SIG-M5 treated with dmso at 0.1 percent for 504 hours (cell line): ENCODE measurements around the gene CACNB1.

Experiments
- DNase-seq: peaks from one replicate; lab custom pipeline; 2025; ENCODE audit not compliant: unreplicated experiment; lab: John Stamatoyannopoulos, UW

CACNB1 gene

DNA sequence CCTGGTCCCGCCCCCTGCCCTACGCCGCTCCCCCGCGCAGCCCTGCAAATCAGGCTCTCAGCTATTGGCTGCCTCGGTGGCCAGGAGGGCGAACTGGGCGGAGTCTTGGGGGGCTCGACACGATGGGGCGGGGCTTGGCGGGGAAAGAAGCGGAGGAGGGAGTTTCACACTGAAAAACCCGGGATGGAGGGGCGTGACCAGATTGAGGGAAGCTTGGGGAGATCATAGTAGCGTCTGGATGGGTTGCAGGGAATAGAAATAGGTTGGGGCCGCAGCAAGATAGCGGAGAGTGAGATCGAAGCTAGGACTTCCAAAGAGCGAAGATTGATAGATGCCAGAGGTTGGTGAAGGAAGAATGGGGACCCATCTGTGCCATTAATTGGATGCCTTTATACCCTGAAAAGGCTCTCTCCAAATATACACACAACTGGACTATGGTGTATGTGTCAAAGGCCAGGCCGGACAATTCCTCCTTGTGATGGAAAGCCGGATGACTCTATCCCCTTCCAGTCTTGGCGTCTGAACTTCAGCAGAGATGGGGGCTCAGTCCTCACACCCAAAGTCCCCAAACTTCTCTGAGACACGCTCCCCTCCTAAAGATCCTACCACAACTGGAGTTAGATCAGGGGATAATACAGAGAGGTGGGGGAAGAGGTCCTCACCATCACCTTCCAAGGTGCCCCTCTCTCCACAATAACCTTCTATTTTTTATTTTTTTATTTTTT, 28.7 kb upstream of the CACNB1 start:
- DNase-seq, result peak; percentile 32

DNA sequence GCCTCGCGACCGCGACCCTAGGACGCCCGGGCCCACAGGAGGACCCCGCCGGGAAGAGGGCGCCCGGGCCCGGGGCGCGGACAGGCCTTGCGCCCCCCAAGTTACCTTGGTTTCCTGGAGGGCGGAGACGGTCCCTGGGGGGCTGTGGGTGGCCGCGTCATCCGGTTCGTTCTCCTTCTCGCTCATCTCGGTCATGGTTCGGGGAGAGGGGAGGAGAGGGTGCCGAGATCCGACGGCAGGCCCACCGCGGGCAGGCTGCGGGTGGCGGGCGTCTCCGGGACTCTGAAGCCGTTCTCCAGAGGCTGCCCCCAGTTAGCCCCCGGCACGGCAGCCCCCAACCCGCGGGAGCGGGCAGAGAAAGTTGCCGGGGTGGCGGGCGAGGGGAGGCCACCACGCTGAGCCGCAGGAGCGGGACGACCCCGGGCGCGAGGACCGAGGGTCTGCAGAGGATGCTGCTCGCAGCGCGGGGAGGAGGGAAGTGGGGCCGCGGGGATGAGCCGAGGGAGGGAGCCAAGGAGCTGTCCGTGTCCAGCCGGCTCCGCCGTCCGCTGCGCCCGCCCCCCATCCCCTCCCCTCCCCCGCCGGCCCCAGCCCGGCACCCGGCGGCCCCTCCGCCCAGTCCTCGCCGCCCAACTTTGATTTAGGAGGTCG, 28.0 kb upstream of the CACNB1 start, which contains the start of gene STAC2:
STAC2 (minus strand) TSS at position 638 of the 651 bp plus-strand sequence; CDS start at position 195, 443 bp downstream.
- DNase-seq, result no peak

DNA sequence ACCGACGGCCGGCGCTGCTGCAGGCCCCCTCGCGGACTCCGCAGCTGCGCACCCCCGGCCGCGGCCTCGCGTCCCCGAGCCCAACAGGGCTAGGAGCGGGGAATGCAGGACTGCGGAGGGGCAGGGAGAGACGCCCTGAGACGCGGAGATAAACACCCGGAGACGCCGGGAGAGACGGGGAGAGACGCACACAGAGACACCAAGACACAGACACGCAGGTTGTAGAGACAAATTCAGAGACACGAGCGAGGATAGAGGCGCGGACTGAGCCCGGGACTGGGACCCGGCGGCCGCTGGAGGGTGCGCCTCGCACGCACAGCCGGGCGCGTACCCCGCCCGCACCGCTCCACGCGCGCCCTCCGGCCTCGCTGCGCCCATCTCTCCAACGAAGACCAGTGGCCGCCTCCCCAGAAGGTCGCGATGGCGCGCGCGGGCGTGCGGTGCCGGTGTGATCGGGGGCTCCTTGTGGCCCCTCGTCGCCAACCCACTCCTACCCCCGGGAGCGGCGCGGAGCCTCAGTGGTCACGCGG, 27.4 kb upstream of the CACNB1 start:
- DNase-seq, result no peak

DNA sequence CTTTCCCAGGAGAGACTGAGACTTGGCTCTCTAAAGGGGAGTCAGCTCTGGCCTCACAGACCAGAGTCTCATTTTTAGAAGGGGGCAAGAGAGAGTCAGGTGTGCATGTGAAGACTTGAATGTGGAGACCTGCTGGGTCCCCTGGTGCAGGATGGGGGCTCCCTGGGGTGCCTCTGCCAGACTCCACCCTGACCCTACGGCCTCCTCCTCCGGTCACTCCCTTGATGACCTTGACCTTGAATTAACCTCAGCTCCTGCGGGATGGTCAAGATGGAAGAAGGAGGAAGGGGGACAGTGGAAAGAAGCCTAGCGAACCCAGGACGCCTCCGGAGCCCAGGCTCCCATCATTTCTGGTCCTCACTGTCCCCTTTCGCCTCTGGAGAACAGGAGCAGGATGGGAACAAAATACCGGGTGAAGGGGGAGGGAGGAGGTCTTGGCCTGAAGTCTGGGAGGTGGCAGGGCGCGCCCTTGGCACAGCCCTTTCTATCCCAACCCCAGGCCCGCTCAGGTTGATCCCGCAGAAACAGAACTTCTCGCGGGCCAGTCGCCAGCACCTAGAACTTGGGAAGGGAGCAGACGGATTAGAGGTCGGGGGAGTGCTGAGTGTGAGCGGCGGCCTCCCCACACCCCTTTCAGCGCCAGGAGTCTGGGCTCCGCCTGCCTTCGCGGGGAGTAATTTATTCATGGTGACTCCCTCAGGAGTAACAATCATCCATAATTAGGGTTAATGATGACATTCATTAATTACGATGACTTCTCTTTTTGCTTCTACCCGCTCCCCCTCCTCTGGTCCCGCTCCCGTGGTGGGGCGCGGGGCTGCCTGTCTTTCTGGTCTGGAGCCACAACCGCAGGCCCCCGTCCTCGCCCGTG, 26.7 kb upstream of the CACNB1 start:
- no peak for DNase-seq

DNA sequence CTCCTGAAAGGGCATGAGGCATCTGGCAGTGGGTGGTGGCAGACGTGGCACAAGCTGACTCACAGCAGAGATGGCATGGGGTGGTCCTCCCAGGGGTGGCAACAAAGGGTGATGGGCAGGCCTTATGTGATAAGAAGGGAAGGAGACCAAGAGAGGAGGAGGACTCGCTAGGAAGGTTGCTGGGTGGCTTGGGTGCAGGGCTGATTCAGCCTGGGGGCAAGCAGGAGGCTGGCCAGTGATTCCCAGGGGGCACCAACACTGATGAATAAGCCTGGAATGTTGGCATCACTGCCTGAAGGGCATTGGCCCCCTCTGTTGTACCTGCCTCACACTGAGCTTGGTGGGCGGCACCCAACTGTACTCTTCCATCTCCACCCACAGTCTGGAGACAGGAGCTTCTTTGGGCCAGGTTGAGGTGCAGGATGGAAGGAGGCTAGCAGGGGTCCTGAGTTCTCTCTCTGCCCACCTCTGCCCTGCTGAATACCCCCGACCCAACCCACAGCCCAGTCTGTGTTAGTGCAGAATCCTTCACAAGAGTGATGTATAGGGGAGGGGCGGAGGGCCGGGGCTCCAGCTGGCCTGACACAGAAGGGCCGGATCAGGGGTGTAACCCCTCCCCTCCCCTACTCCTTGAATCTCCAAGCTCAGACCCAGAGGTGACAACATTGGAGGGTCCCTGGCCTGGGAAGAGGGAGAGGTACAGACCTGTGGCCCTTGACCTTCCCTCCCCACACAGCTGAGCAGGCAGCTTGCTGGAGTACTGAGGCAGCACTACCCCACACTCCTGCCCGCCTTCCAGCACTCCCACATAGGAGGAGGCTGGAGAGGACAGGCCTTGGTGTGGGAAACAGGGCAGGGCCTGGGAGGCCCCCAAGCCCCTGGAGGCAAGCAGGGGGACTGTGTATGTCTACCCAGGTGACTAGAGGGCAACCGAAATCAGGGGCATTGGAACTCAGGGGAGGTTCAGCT, 25.7 kb upstream of the CACNB1 start:
- DNase-seq, result no peak

DNA sequence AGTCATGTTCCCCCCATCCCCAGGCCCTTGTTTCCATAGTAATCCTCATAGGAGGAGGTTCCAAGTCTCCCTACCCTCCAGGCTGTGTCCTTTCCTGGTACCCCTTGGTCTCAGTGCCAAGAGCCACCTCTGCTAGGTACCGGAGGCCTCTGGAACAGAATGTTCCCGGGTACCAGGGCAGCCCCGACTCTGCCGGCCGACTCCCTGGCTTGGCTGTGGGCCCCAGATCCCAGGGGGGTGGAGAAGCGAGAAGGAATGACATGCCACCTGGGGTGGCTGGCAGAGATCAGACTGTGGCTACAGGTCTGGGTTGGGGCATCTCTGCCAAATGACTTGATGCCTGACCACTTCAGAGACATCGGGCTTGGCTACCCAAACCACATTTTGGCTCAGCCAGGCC, 24.7 kb upstream of the CACNB1 start:
- DNase-seq, result no peak

DNA sequence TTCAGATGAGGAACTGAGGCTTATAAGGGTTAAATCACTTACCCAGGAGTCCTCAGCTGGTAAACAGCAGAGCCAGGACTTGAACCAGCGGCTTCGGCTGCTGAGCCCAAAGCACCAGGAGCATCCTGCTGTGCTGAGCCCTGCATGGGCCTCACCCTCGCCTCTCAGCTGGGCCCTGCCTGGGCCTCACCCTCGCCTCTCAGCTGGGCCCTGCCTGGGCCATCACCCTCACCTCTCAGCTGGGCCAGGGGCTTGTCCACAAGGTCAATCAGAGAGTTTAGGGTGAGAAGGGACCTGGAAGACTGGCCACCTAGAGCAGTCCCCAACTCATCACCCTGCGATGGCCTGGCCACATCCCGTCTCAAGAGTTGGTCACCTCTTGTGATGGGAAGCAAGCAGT, 24.1 kb upstream of the CACNB1 start:
- DNase-seq, result no peak

DNA sequence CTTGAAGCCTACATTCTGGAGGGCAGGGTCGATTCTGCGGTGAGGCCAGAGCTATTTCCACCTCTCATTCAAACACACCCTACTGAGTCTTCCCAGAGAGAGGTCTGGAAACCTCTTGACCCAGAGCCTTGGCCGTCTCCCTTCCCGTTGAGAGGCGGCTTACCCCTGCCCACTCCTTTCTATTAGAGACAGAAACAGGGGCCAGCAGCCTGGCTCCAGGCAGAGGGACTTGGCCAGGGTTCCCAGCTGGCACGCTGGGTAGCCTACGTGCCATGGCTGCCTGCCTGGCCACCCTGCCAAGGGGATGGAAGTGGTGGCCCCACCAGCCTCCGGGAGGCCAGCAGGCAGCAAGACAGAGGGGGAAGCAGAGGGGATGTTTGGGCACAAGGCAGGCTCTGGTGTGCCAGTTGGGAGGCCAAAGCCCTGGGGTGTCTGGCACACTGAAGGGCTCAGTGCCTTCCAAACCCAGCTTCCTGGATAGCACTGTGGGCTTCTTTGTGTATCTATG, 22.2 kb upstream of the CACNB1 start:
- DNase-seq, result no peak

DNA sequence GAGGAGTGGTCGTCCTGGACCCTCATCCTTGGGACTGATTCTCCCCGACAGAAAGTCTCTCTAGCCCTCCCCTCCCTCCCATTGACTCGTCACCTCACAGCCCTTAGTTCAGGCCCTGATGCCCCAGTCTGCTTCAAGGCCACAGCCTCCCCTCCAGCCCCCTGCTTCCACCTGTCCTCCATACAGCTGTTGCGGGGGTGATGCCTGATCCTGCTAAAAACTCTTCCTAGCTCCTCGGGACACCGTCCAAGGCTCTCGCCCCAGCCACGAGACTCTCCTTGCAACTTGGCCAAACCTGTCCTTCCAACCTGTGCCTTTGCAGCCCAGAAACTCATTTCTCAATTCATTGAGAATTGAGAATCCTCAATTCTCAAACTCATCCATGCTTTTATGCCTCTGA, 21.4 kb upstream of the CACNB1 start:
- DNase-seq, result no peak

DNA sequence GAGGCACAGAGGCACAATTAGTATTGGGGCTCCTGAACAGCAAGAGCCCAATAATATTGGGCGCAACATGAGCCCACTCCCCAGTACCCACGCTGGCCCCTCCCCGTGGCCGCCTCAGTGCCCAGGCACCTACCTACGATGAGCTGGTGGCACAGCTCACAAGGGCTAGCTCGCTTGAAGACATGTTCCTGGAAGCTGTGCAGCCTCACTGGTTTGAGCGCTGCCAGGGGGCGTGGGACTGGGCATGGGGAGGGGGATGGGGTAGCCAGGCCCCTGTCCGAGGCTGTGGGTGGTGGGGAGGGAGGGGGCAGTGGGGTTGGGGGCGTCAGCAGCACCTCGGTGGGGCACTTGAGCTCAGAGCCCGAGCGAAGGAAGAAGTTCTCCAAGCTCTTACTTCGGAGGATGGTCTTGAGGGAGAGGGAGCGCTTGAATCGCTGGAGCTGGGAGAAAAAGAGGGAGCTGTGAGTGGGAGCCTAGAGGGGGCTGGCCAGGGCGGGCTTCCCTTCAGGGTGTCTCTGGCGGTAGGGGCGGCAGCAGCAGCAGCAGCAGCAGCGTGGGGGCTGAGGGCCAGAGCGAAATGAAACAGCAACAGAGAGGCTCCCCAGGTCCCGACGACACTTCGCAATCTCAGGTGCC, 20.4 kb upstream of the CACNB1 start:
- DNase-seq, result no peak

DNA sequence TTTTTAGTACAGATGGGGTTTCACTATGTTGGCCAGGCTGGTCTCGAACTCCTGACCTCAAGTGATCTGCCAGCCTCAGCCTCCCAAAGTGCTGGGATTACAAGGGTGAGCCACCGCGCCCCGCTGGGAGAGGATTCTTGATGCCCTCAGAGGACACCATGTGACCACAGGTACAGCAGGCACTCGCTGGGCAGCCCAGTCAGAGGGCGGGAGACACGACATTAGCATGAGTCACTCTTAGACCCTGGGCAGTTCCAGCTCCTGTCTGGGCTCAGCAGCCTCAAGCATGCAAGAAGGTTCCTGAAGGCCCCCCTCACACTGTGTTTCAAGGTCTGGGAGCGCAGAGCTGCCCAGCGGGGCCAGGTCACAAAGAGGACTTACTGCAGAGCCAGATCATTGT, 16.4 kb upstream of the CACNB1 start:
- DNase-seq, result no peak

DNA sequence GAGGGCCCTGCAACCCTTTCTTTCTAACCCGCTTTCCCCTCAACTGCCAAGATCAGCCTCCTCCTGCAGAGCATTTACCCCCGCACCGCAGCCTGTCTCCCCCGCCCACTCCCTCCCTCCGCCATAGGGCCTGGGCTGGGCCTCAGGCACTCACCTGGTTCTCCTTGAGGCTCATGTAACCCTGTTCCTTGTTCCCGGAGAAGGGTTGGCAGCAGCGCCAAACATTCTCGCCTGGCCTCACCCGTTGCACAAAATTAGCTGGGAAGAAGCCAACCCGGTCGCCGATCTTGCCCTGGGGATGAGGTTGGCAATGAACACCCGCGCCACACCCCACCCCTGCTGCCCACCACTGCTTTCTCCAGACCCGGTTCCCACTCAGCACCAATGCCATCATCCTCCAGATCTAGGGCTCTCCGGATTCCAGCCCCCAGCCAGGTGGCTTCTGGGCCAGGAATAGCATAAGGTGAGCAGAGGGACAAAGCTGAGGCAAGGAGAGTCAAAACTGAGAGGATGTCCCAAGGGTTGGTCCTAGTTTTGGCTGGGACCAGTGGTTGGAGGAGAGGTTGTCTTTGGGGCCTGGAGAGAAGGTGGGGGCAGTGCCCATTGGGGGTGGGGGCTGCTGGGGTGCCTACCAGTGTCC, 15.5 kb upstream of the CACNB1 start:
- no peak for DNase-seq

DNA sequence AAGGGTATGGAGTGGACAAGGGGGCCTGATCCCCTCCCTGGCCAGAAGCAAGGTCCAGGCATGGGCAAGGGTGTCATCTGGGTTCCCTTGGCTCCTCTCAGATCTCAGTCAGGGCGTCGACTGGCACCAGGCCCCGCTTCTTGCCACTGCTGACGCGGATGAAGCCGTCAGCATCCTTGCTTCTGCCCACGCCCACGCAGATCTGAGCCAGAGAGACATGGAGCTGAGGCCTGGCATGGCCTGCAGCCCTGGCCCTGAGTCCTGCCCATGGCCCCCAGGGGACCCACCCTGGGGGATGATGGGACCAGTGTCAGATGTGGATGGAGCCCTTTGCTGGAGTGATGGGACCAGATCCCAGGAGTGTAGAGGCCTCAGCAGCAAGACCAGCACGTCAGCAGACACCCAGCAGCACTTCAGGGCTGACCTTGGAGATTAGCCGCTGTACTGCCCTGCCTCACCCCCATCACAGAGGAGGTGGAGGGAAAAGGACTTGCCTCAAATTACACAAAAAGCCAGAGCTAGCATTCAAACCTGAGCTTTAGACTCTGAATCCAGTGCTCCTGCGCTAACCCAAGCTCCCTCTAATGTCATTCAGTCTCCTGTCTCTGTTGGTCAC, 14.8 kb upstream of the CACNB1 start:
- no peak for DNase-seq

DNA sequence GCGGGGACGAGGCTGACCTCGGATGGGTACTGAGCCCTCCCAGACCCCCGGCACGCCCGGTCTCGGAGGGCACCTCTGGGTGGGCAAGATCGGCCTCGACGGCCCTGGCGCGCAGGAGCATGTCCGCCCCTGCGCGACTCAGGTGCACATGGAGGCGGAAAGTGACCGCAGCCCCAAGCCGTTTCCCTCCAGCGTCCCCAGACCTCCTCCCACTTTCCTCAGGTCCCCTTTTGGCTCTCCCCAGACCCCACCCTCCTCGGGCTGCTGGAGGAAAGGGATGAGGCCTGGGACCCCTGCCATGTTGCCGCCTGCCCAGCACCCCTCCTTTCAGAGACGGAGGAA, 12.6 kb upstream of the CACNB1 start:
- no peak for DNase-seq

DNA sequence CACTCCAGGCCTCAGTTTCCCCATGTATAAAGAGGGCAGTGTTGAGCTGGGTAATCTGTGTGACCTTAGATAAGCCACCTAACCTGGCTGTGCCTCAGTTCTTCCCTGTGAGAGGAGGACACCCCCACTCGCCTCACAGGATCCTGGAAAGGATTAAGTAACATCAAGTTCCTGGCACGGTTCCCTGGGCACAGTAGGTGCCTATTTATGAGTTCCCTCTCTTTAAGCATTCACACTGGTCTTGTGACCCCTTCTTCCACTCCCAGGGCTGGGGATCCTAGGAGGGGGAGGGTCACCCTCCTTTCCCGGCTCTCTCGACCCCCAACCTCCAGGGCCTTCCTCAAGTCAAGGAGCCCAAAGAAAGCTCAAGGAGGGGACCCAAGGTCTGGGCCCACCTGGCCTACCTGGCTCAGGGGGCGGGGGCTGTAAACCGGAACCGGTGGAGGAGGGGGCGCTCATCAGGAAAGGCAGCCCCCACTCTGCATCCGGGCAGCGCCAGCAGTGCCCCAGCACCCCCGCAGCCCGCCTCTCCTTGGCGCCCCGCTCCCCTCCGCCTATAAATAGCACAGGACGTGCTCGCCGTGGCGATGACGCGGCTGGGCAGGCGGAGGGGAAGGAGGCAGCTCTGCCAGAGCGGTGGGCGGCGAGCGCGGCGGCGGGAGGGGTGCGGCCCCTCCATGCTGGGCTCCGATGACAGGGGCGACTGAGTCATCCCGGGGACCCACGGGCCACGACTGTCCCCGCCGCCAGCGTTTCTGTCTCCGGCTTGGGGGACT, 12.0 kb upstream of the CACNB1 start:
- peak; percentile 29 for DNase-seq

DNA sequence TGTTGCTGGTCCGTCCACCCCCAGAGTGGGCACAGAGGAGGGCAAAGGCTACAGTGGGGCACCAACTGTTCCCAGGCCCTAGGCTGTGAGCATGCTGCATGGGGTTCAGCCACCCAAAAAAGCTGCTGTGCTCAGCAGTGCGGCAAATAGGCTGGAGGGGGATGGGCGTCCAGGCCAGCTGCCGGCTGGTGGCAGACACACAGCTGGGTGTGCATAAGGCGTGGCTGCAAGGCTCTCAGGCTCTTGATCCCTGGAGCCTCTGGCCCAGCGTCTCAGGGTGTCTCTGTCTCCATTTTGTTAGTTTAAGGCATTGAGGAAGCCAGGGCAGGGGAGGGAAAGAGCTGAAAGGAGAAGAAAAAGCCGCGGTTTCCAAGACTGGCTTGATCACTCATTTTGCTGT, 11.4 kb upstream of the CACNB1 start:
- DNase-seq, result peak; percentile 70

DNA sequence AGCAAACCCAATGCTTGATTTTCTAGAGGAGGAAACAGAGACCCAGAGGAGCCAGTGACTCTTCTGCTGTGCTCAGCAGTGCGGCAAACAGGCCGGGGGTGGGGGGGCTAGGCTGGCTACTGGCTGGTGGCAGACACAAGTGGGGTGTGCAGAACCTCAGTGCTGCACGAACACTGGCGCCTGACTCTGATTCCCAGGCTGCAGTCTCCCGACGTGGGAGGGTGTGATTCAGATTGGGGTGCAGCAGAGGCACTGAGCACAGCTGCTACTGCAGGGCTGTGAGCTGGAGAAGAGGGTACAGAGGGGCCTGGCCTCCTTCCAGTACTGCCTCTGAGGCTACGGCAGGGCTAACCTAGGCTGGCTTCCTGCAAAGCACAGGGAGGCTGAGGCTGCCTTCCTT, 10.7 kb upstream of the CACNB1 start:
- no peak for DNase-seq

DNA sequence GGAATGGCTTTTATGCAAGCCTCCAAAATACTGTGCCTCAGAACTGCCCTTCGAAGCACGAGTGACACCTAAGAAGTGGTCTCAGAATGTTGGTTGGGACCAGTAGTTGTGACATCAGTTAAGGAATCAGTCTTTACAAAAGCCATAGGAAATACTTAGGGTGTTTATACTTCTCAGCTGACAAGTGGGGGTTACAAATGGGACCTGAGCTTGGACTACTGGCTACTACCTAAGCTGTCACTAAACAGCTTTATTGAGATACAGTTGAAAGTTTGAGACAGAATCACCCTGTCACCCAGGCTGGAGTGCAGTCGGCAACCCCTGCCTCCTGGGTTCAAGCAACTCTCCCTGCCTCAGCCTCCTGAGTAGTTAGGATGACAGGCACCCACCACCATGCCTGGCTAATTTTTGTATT, 7.7 kb upstream of the CACNB1 start:
- DNase-seq, result no peak
